ENCODE measurements around the gene SMARCAD1. TPM values are rescaled to one million over a fixed set of nuclear protein-coding genes. Genes with fewer than 3 reads are reported as not detected.

SMARCAD1 gene
- total and polyA plus RNA-seq, 9 donors, result 10.2 to 30.5 (median 20.3) TPM

DNA sequence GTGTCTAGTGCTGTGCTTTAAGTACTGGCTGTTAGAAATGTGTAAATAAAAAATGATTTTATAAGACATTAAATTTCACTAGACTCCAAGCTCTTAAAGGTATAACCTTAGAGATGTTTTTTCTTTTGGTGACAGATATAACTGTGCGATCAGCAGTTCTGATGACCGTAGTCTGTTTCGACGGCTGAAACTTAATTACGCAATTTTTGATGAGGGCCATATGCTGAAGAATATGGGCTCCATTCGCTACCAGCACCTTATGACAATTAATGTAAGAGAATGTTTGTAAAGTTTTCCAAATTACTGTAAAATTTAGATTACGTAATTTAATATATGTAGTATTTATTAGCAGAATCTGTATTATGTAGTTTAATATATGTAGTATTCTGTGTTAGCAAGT is 68.5 kb downstream of the SMARCAD1 start:
- intact Hi-C loops (cut with DNase I), result no loop called here
- Histone ChIP-seq H3K9me3 (no peaks in the 10 kb centered on the region), H3K36me3 (no peaks in the 10 kb centered on the region), H3K4me3 (no peak overlapping the region), H3K27ac (no peak overlapping the region), H3K4me1 (ENCODE audit: insufficient read depth) (no peaks in the 10 kb centered on the region), H3K27me3 (no peaks in the 10 kb centered on the region)
- TF ChIP-seq CTCF (IDR thresholded peaks at IDR 0.05) (no peak), POLR2A (IDR thresholded peaks at IDR 0.05) (no peak), EP300 (IDR thresholded peaks at IDR 0.05) (no peak)
- WGBS, 3 donors, result 94 to 98% (median 96%) methylated on average over 7 of the region's 7 CpGs
- DNase-seq, result no peak

DNA sequence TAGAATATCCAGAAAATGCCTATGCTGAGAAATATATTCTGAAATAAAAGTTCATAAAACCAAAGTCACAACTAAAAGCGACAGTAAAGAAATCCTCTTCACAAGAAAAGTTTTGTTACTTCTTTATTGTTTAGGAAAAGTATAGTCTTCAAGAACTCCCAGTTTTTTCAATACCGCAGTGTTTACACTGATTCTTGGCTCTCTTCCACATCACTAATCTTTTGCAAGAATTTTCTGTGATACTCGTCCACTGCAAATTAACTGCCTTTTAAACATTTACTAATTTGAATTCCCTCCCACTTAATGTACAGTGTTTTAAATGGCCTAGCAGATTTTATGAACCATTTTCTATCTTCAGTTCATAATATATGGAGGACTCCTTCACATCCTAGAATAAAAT is 69.9 kb downstream of the SMARCAD1 start:
- H3K9me3 ChIP-seq, result no peaks in the 10 kb centered on the region
- no peak overlapping the region for H3K27ac ChIP-seq
- DNase-seq, result no peak
- H3K36me3 ChIP-seq, result no peaks in the 10 kb centered on the region
- intact Hi-C loops (cut with DNase I), result no loop called here
- no peak overlapping the region for H3K4me3 ChIP-seq
- WGBS, 3 donors, result 50 to 60% (median 51%) methylated on average over 3 of the region's 3 CpGs
- H3K4me1 ChIP-seq (ENCODE audit: insufficient read depth), result no peaks in the 10 kb centered on the region
- no peak for TF ChIP-seq EP300 (IDR thresholded peaks at IDR 0.05)
- no peak for TF ChIP-seq POLR2A (IDR thresholded peaks at IDR 0.05)
- no peaks in the 10 kb centered on the region for H3K27me3 ChIP-seq

GRCh38 chr4:94278781-94279180 is 71.1 kb downstream of the SMARCAD1 start:
- no peaks in the 10 kb centered on the region for H3K36me3 ChIP-seq
- intact Hi-C loops (cut with DNase I), result no loop called here

GRCh38 chr4:94284889-94285288 is 77.2 kb downstream of the SMARCAD1 start:
- H3K4me3 ChIP-seq, result no peak overlapping the region
- no peaks in the 10 kb centered on the region for H3K4me1 ChIP-seq (ENCODE audit: insufficient read depth)
- no peak overlapping the region for H3K27ac ChIP-seq
- no peak for TF ChIP-seq POLR2A (IDR thresholded peaks at IDR 0.05)
- TF ChIP-seq CTCF (IDR thresholded peaks at IDR 0.05), result no peak
- no peak for TF ChIP-seq EP300 (IDR thresholded peaks at IDR 0.05)
- WGBS, 3 donors, result 85 to 92% (median 85%) methylated on average over 1 of the region's 1 CpG
- intact Hi-C loops (cut with DNase I), result no loop called here
- no peaks in the 10 kb centered on the region for H3K36me3 ChIP-seq
- DNase-seq, result no peak
- no peaks in the 10 kb centered on the region for H3K9me3 ChIP-seq
- H3K27me3 ChIP-seq, result no peaks in the 10 kb centered on the region

More at GRCh38 chr4:94278781-94279180, 71.1 kb downstream of the SMARCAD1 start:
- DNase-seq, result no peak
- Histone ChIP-seq H3K4me3 (no peak overlapping the region), H3K9me3 (no peaks in the 10 kb centered on the region), H3K27me3 (no peaks in the 10 kb centered on the region), H3K27ac (no peak overlapping the region), H3K4me1 (ENCODE audit: insufficient read depth) (no peaks in the 10 kb centered on the region)
- 97 to 99% (median 98%) methylated on average over 2 of the region's 2 CpGs for WGBS, 3 donors
- TF ChIP-seq CTCF (IDR thresholded peaks at IDR 0.05) (no peak), EP300 (IDR thresholded peaks at IDR 0.05) (no peak), POLR2A (IDR thresholded peaks at IDR 0.05) (no peak)

- DNase-seq, result no peak
- H3K27me3 ChIP-seq, result no peaks in the 10 kb centered on the region
- 96 to 98% (median 96%) methylated on average over 4 of the region's 4 CpGs for WGBS, 3 donors
- no peak overlapping the region for H3K4me3 ChIP-seq
- TF ChIP-seq POLR2A (IDR thresholded peaks at IDR 0.05) (no peak), CTCF (IDR thresholded peaks at IDR 0.05) (no peak), EP300 (IDR thresholded peaks at IDR 0.05) (no peak)
- H3K9me3 ChIP-seq, result no peaks in the 10 kb centered on the region
- H3K27ac ChIP-seq, result no peak overlapping the region
- H3K36me3 ChIP-seq, result no peaks in the 10 kb centered on the region
- intact Hi-C loops (cut with DNase I), result no loop called here
- H3K4me1 ChIP-seq (ENCODE audit: insufficient read depth), result no peaks in the 10 kb centered on the region
Observed at GRCh38 chr4:94285666-94286065, 78.0 kb downstream of the SMARCAD1 start.

All from ovary (tissue), 9 donors.